ENCODE measurements around the gene FYB1. TPM values are rescaled to one million over a fixed set of nuclear protein-coding genes. Genes with fewer than 3 reads are reported as not detected.

Gene FYB1
- total and polyA plus RNA-seq, 2 of the 8 experiments (the other 6 are each of a cell fraction or from before 2014, with no cell fraction given) = not detected

DNA sequence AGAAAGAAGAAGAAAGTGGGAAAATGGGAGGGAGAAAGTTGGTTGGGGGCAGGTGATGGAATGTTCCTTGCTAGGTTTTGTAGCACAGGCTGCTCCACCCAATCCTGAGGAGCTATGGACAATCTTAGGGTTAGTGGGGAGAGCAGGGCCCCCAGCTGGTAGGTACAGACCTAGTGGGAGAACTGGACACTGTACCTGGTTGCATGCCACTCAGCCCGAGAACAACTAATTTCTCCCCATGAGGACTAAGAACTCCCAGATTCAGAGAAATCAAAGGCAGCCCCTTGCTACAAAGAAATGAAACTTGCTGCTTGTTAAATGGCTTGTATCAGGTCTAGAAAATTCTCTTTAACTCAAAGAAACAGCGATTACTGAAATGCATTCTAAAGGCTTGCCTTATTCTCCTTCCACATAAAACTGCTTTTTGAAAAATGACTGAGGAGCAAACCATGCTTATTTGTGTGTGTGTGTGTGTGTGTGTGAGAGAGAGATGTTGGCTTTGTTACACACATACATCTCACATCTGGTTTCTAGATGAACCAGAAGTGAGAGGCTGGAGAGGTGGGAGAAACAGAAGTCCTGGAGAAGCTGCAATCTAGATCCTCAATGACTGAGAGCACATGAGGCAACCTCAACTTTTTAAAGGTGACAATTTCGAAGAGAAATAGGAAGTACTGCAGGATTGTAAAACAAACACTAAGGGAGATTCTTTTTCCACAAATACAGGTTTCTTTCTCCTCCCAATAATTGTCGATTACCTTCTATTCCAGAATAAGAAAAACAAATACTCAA, 28.9 kb downstream of the FYB1 start:
- CTCF ChIA-PET (ENCODE audit: partially characterized antibody) = interaction anchor here (0.7 to 2.6 kb wide), 5 partner anchors 8 to 110 kb away, joined by 3 to 9 read pairs (median 4); partner anchors contain the start of gene FYB1
- FAIRE-seq = no peak

More for the DNA sequence above, 28.9 kb downstream of the FYB1 start:
- no peak overlapping the region for H3K27ac ChIP-seq (ENCODE audit: low read depth, low read length)
- no peak overlapping the region for H3K4me2 ChIP-seq (ENCODE audit: insufficient read depth in 1 of 2, low read depth in 2 of 2, low read length in 2 of 2)
- no peak overlapping the region for H3K9ac ChIP-seq (replicated peaks in 1 of 4; ENCODE audit: extremely low read depth in 1 of 4, low read depth in 3 of 4, low read length in 3 of 4)
- no peak overlapping the region for H3K4me3 ChIP-seq (ENCODE audit: extremely low read depth in 1 of 4, insufficient read depth in 2 of 4, low read depth in 3 of 4, low read length in 4 of 4)
- POLR2A ChIA-PET (ENCODE audit: partially characterized antibody) = no interaction called here
- no peaks in the 10 kb centered on the region for H3K79me1 ChIP-seq (ENCODE audit: low read depth, low read length)
- WGBS, 2 experiments (ENCODE audit: extremely low coverage in 1 of 2, insufficient coverage in 1 of 2, insufficient read length in 1 of 2, insufficient replicate concordance in 2 of 2, low coverage in 1 of 2, low lambda C conversion rate in 2 of 2, missing lambda C conversion rate in 1 of 2) = 97% methylated on average over 4 of the region's 4 CpGs; no CpG with 5 or more reads in 1 of the 2 experiments
- no peak overlapping the region for H2BK120ac ChIP-seq (replicated peaks; ENCODE audit: low read depth, low read length)
- H3K4me1 ChIP-seq (replicated peaks in 1 of 4; ENCODE audit: control insufficient read depth in 3 of 4, insufficient read depth in 4 of 4, low read length in 3 of 4) = no peaks in the 10 kb centered on the region
- no peak overlapping the region for H3K4ac ChIP-seq (replicated peaks; ENCODE audit: insufficient read length, low read depth, low read length)
- H3K56ac ChIP-seq (replicated peaks; ENCODE audit: insufficient read length, low read depth, low read length) = no peak overlapping the region
- H2BK12ac ChIP-seq (ENCODE audit: low read depth, low read length) = no peak overlapping the region
- H3K23me2 ChIP-seq (ENCODE audit: low read depth, low read length) = no peaks in the 10 kb centered on the region
- no peak overlapping the region for H4K5ac ChIP-seq (ENCODE audit: insufficient read length, low read depth, low read length)
- H2BK20ac ChIP-seq (ENCODE audit: low read length) = no peak overlapping the region
- TF ChIP-seq EP300 (IDR thresholded peaks at IDR 0.05; ENCODE audit: borderline replicate concordance in 1 of 2, low read depth in 2 of 2, low read length in 2 of 2) (no peak), CBX5 (IDR thresholded peaks at IDR 0.05; ENCODE audit: low read depth, low read length) (no peak), TAF1 (IDR thresholded peaks at IDR 0.05; ENCODE audit: low read depth, low read length) (no peak), KDM1A (IDR thresholded peaks at IDR 0.05; ENCODE audit: borderline replicate concordance, low read length) (no peak), ZNF274 (IDR thresholded peaks at IDR 0.05; ENCODE audit: borderline replicate concordance, extremely low read depth, low read length) (no peak)
- no peak overlapping the region for H2AK5ac ChIP-seq (ENCODE audit: low read depth, low read length)
- no peak overlapping the region for H3K14ac ChIP-seq (ENCODE audit: insufficient read length)
- H4K20me1 ChIP-seq (replicated peaks in 1 of 2; ENCODE audit: control insufficient read depth in 1 of 2, insufficient read depth in 2 of 2, low read length in 2 of 2) = no peaks in the 10 kb centered on the region
- no peaks in the 10 kb centered on the region for H3K79me2 ChIP-seq (ENCODE audit: control insufficient read depth in 1 of 2, insufficient read depth in 2 of 2, low read length in 2 of 2)
- no peak overlapping the region for H2BK5ac ChIP-seq (ENCODE audit: low read depth, low read length)
- no peaks in the 10 kb centered on the region for H3K27me3 ChIP-seq (replicated peaks in 1 of 4; ENCODE audit: control insufficient read depth in 3 of 4, extremely low read depth in 1 of 4, insufficient read depth in 3 of 4, low read length in 3 of 4)
- no peaks in the 10 kb centered on the region for H3K36me3 ChIP-seq (ENCODE audit: control insufficient read depth in 2 of 4, insufficient read depth in 4 of 4, low read length in 3 of 4)
- no peak overlapping the region for H2AFZ ChIP-seq (ENCODE audit: low read length)
- H3K23ac ChIP-seq (ENCODE audit: insufficient read length) = no peak overlapping the region
- no peak overlapping the region for H3K18ac ChIP-seq (ENCODE audit: extremely low read depth, low read length)
- H3K9me3 ChIP-seq (ENCODE audit: insufficient read depth in 2 of 2, low read depth in 1 of 2, low read length in 1 of 2) = no peaks in the 10 kb centered on the region
- no peak for DNase-seq (ENCODE audit: low read depth in 1 of 2, low spot score in 2 of 2)
- no peak overlapping the region for H2BK15ac ChIP-seq (ENCODE audit: low read length)
- H4K91ac ChIP-seq (replicated peaks; ENCODE audit: insufficient read length, low read length) = no peak overlapping the region
- H4K8ac ChIP-seq (ENCODE audit: extremely low read depth, insufficient read depth, low read length) = no peak overlapping the region

Data from H1 (cell line).